ENCODE data around the gene CHRND.

- TF ChIP-seq CTCF (conservative IDR thresholded peaks at IDR 0.05) (no peak), ZFX (IDR thresholded peaks at IDR 0.05) (no peak)
Measured at GRCh38 chr2:232577841-232578240, 51.9 kb downstream of the CHRND start.
